ENCODE data around the gene TRMU.
"Not testable (repeated sequence)": the region's sequence is repeated elsewhere in the genome, so short reads cannot be mapped to it uniquely, and the experiment has no call there.

Gene TRMU

DNA sequence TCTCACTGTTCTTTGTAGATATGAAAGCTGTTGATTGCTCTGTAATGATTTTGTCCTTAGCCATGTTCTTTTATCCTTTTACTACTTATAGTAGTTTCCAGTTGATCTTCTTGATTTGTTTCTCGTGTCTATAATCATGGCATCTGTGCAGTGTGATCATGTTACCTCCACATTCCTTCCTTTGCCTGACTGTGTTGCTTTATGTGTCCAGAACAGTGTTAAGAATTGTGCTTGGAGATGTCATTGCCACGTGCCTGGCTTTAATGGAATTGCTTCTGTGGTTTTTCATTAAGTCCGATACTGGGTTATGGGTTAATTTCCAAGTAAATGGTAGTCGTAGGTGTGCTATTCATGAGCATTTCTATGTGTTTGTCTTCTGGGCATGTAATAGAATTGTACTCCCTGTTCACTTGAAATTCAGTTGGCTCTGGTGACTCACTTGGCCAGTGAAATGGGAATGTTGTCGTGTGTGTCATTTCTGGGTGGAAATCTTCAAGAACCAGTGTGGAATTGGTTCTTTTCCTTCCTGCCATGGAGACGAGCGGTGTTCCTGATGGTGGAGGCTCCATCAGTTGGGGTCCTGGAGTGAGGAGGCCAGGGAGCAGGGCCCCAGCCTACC, 32.1 kb upstream of the TRMU start:
- H3K4me3 ChIP-seq (ENCODE audit: low read depth, low read length): no peak overlapping the region
- peak; percentile 35 for DNase-seq (ENCODE audit: low read depth, low spot score)
- TF ChIP-seq, protein P1, sequence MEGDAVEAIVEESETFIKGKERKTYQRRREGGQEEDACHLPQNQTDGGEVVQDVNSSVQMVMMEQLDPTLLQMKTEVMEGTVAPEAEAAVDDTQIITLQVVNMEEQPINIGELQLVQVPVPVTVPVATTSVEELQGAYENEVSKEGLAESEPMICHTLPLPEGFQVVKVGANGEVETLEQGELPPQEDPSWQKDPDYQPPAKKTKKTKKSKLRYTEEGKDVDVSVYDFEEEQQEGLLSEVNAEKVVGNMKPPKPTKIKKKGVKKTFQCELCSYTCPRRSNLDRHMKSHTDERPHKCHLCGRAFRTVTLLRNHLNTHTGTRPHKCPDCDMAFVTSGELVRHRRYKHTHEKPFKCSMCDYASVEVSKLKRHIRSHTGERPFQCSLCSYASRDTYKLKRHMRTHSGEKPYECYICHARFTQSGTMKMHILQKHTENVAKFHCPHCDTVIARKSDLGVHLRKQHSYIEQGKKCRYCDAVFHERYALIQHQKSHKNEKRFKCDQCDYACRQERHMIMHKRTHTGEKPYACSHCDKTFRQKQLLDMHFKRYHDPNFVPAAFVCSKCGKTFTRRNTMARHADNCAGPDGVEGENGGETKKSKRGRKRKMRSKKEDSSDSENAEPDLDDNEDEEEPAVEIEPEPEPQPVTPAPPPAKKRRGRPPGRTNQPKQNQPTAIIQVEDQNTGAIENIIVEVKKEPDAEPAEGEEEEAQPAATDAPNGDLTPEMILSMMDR (IDR thresholded peaks at IDR 0.05; ENCODE audit: low read depth, low read length): no peak
- in situ Hi-C loops (cut with HindIII; ENCODE audit: low sequenced_read_pairs): no loop called here

DNA sequence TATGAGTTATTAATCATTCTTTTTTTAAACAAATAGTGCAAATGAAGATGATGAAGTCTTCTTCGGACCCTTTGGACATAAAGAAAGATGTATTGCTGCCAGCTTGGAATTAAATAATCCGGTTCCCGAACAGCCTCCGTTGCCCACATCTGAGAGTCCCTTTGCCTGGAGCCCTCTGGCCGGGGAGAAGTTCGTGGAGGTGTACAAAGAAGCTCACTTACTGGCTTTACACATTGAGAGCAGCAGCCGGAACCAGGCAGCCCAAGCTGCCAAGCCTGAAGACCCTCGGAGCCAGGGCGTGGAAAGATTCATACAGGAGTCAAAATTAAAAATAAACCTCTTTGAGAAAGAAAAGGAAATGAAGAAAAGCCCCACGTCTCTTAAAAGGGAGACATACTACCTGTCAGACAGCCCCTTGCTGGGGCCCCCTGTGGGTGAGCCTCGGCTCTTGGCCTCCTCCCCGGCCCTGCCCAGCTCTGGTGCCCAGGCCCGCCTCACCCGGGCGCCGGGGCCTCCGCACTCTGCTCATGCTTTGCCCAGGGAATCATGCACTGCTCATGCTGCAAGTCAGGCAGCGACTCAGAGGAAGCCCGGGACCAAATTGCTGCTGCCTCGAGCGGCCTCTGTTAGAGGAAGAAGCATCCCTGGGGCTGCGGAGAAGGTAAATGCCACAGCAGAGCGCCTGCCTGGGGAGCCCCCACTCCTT, 27.1 kb upstream of the TRMU start:
- in situ Hi-C loops (cut with HindIII; ENCODE audit: low sequenced_read_pairs): no loop called here
- no peak for DNase-seq (ENCODE audit: low read depth, low spot score)
- TF ChIP-seq, protein P1 (IDR thresholded peaks at IDR 0.05; ENCODE audit: low read depth, low read length): no peak
- H3K4me3 ChIP-seq (ENCODE audit: low read depth, low read length): no peak overlapping the region

DNA sequence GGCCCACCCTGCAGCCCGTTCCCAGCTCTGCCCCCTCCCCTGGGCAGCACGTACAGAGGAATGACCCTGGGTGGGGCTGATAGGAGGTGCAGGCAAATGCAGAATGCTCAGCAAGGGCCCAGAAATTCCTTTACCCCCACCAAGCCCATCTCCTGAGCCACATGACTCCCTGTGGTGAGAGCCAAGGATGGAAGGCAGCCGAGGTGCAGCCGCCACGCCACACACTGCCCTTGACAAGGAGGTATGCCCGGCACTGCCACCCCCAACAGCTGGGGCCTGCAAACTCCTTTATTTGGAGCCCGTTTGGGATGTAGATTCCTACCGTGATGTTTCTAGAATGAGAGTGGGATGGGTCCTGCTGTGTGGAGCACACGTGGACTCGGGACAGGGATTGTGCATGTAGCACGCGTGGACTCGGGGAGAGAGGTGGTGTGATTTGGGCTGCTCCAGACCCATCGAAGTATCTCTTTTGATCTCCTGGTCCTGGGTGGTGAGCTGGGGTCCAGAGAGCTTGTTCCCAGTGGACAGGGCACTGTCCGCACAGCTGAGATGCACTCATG, 25.9 kb upstream of the TRMU start:
- TF ChIP-seq, protein P1 (IDR thresholded peaks at IDR 0.05; ENCODE audit: low read depth, low read length): no peak
- in situ Hi-C loops (cut with HindIII; ENCODE audit: low sequenced_read_pairs): no loop called here
- no peak for DNase-seq (ENCODE audit: low read depth, low spot score)
- H3K4me3 ChIP-seq (ENCODE audit: low read depth, low read length): no peak overlapping the region

DNA sequence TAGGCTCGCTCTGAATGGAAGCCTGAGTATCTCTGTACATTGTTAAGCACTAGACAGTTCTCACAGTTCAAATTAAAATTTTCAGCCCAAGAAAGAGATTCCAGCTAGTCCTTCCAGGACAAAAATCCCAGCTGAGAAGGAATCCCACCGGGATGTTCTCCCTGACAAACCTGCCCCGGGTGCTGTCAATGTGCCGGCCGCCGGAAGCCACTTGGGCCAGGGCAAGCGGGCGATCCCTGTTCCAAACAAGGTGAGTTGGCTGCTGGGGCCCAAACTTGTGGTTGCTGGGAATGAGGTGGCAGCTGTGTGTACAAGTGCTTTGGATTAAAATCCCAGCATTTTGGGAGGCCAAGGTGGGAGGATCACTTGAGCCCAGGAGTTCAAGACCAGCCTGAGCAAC, 23.5 kb upstream of the TRMU start:
- no peak for DNase-seq (ENCODE audit: low read depth, low spot score)
- H3K4me3 ChIP-seq (ENCODE audit: low read depth, low read length): no peak overlapping the region
- in situ Hi-C loops (cut with HindIII; ENCODE audit: low sequenced_read_pairs): no loop called here
- TF ChIP-seq, protein P1 (IDR thresholded peaks at IDR 0.05; ENCODE audit: low read depth, low read length): no peak

DNA sequence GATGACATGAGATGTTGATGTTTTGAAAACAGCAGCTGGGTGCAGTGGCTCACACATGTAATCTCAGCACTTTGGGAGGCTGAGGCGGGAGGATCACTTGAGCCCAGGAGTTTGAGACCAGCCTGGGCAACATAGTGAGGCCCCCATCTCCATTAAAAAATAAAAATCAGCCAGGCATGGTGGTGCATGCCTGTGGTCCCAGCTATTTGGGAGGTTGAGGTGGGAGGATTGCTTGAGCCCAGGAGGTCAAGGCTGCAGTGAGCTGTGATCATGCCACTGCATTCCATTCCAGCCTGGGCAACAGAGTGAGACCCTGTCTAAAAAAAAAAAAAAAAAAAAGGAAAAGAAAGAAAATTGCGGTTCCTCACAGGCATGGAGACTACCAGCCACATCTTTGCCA, 22.7 kb upstream of the TRMU start:
- in situ Hi-C loops (cut with HindIII; ENCODE audit: low sequenced_read_pairs); DNase-seq (ENCODE audit: low read depth, low spot score); H3K4me3 ChIP-seq (ENCODE audit: low read depth, low read length): not testable (repeated sequence)

DNA sequence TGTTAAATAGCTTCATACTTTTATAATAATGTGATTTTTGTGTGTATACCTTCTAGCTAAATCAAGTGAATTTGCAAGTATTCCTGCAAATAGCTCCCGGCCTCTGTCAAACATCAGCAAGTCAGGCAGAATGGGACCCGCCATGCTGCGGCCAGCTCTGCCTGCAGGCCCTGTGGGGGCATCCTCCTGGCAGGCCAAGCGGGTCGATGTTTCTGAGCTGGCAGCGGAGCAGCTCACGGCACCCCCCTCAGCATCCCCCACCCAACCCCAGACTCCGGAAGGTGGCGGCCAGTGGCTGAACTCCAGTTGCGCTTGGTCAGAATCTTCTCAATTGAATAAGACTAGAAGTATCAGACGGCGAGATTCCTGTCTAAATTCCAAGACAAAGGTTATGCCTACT, 19.5 kb upstream of the TRMU start:
- in situ Hi-C loops (cut with HindIII; ENCODE audit: low sequenced_read_pairs): no loop called here
- H3K4me3 ChIP-seq (ENCODE audit: low read depth, low read length): no peak overlapping the region
- no peak for DNase-seq (ENCODE audit: low read depth, low spot score)
- TF ChIP-seq, protein P1 (IDR thresholded peaks at IDR 0.05; ENCODE audit: low read depth, low read length): no peak

DNA sequence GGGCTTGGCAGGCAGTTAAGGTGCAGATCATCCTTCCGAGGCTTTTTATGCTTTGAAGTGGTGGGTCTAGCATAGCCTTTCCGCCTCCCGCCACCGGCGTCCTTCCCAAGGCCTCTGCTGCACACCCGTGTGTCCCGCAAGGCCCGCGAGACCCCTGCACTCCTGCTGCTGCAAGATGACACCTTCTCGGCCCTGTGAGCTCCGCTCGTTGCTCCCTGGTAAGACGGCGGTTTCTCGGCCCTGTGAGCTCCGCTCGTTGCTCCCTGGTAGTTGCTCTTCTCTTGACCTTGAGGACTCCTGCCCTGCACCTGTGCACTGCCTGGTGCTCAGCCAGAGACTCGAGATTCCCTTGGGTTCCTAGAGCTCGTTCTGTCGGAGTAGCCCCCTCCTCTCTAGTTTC, 17.9 kb upstream of the TRMU start:
- no peak for DNase-seq (ENCODE audit: low read depth, low spot score)
- TF ChIP-seq, protein P1 (IDR thresholded peaks at IDR 0.05; ENCODE audit: low read depth, low read length): no peak
- H3K4me3 ChIP-seq (ENCODE audit: low read depth, low read length): no peak overlapping the region
- in situ Hi-C loops (cut with HindIII; ENCODE audit: low sequenced_read_pairs): no loop called here

Measured in astrocyte of the spinal cord (primary cell).